ENCODE data around the gene VTI1A.

The VTI1A gene

GRCh38 chr10:112758961-112759360 is 311.9 kb downstream of the VTI1A start:
- DNase-seq (ENCODE audit: low spot score): no peak

GRCh38 chr10:112759496-112759895 is 312.5 kb downstream of the VTI1A start:
- no peak for DNase-seq (ENCODE audit: low spot score)

- no peak for DNase-seq (ENCODE audit: low spot score)
These were observed 314.2 kb downstream of the VTI1A start for GRCh38 chr10:112761256-112761655.

GRCh38 chr10:112763916-112764520 is 317.0 kb downstream of the VTI1A start:
- DNase-seq (ENCODE audit: low spot score): no peak

GRCh38 chr10:112765717-112766235 is 318.8 kb downstream of the VTI1A start:
- DNase-seq (ENCODE audit: low spot score): no peak

- DNase-seq (ENCODE audit: low spot score): no peak
These were observed 319.6 kb downstream of the VTI1A start for GRCh38 chr10:112766636-112767035.

GRCh38 chr10:112767156-112767555 is 320.1 kb downstream of the VTI1A start:
- DNase-seq (ENCODE audit: low spot score): no peak

- no peak for DNase-seq (ENCODE audit: low spot score)
These were observed 321.1 kb downstream of the VTI1A start for GRCh38 chr10:112768121-112768520.

GRCh38 chr10:112769081-112769480 is 322.1 kb downstream of the VTI1A start:
- no peak for DNase-seq (ENCODE audit: low spot score)

GRCh38 chr10:112769611-112770370 is 322.8 kb downstream of the VTI1A start:
- DNase-seq (ENCODE audit: low spot score): no peak

GRCh38 chr10:112771733-112772132 is 324.7 kb downstream of the VTI1A start:
- no peak for DNase-seq (ENCODE audit: low spot score)

GRCh38 chr10:112773783-112774182 is 326.8 kb downstream of the VTI1A start:
- DNase-seq (ENCODE audit: low spot score): no peak

- no peak for DNase-seq (ENCODE audit: low spot score)
These were observed 327.2 kb downstream of the VTI1A start for GRCh38 chr10:112774210-112774609.

- DNase-seq (ENCODE audit: low spot score): no peak
These were observed 327.8 kb downstream of the VTI1A start for GRCh38 chr10:112774798-112775197.

GRCh38 chr10:112775381-112775780 is 328.4 kb downstream of the VTI1A start:
- DNase-seq (ENCODE audit: low spot score): no peak

GRCh38 chr10:112775892-112776674 is 329.1 kb downstream of the VTI1A start:
- DNase-seq (ENCODE audit: low spot score): peak; percentile 49

GRCh38 chr10:112778579-112778978 is 331.6 kb downstream of the VTI1A start:
- no peak for DNase-seq (ENCODE audit: low spot score)

- DNase-seq (ENCODE audit: low spot score): no peak
These were observed 332.2 kb downstream of the VTI1A start for GRCh38 chr10:112779025-112779770.

GRCh38 chr10:112782200-112782907 is 335.3 kb downstream of the VTI1A start:
- DNase-seq (ENCODE audit: low spot score): no peak

- no peak for DNase-seq (ENCODE audit: low spot score)
These were observed 336.5 kb downstream of the VTI1A start for GRCh38 chr10:112783351-112784021.

- no peak for DNase-seq (ENCODE audit: low spot score)
These were observed 337.0 kb downstream of the VTI1A start for GRCh38 chr10:112784022-112784461.

Data from HuH-7 (cell line).